ENCODE measurements around the gene TP63.
"Not testable (repeated sequence)": the region's sequence is repeated elsewhere in the genome, so short reads cannot be mapped to it uniquely, and the experiment has no call there.

The TP63 gene

GRCh38 chr3:189655617-189656016 lies 24.4 kb downstream of the TP63 start:
- TF ChIP-seq ZFX (IDR thresholded peaks at IDR 0.05; ENCODE audit: borderline replicate concordance) (no peak), CTCF (IDR thresholded peaks at IDR 0.05) (no peak)

GRCh38 chr3:189659571-189659970 lies 28.4 kb downstream of the TP63 start:
- TF ChIP-seq ZFX (IDR thresholded peaks at IDR 0.05; ENCODE audit: borderline replicate concordance): no peak
- TF ChIP-seq CTCF (IDR thresholded peaks at IDR 0.05): no peak
- no peak overlapping the region for H3K27ac ChIP-seq

More at GRCh38 chr3:189655617-189656016, 24.4 kb downstream of the TP63 start:
- H3K27ac ChIP-seq: no peak overlapping the region

GRCh38 chr3:189664311-189664710 lies 33.1 kb downstream of the TP63 start:
- H3K27ac ChIP-seq: no peak overlapping the region
- TF ChIP-seq ZFX (IDR thresholded peaks at IDR 0.05; ENCODE audit: borderline replicate concordance) (no peak), CTCF (IDR thresholded peaks at IDR 0.05) (no peak)

GRCh38 chr3:189672346-189672745 lies 41.2 kb downstream of the TP63 start:
- not testable (repeated sequence) for H3K27ac ChIP-seq

GRCh38 chr3:189673535-189673934 lies 42.3 kb downstream of the TP63 start:
- no peak overlapping the region for H3K27ac ChIP-seq
- TF ChIP-seq ZFX (IDR thresholded peaks at IDR 0.05; ENCODE audit: borderline replicate concordance): no peak
- TF ChIP-seq CTCF (IDR thresholded peaks at IDR 0.05): no peak

GRCh38 chr3:189674249-189674913 lies 43.2 kb downstream of the TP63 start:
- no peak overlapping the region for H3K27ac ChIP-seq
- TF ChIP-seq ZFX (IDR thresholded peaks at IDR 0.05; ENCODE audit: borderline replicate concordance): no peak
- TF ChIP-seq CTCF (IDR thresholded peaks at IDR 0.05): no peak

GRCh38 chr3:189677667-189678066 lies 46.5 kb downstream of the TP63 start:
- no peak for TF ChIP-seq ZFX (IDR thresholded peaks at IDR 0.05; ENCODE audit: borderline replicate concordance)
- TF ChIP-seq CTCF (IDR thresholded peaks at IDR 0.05): no peak
- H3K27ac ChIP-seq: no peak overlapping the region

GRCh38 chr3:189680723-189681122 lies 49.5 kb downstream of the TP63 start:
- H3K27ac ChIP-seq: no peak overlapping the region
- TF ChIP-seq CTCF (IDR thresholded peaks at IDR 0.05): no peak
- no peak for TF ChIP-seq ZFX (IDR thresholded peaks at IDR 0.05; ENCODE audit: borderline replicate concordance)
